HCT116 (cell line): ENCODE results near the gene ZFP1. TPM values are rescaled to one million over a fixed set of nuclear protein-coding genes. Genes with fewer than 3 reads are reported as not detected.

Source experiments
- ATAC-seq: fragments of 200-7000 bp; cut with Tn5 transposase; 2 replicates; pipeline ENCODE4 v1.9.1; 2020; ENCODE audit warnings: mild to moderate bottlenecking, moderate library complexity
- BruUV-seq: library from RNA; stranded (reverse); fragments of 400-500 nt; replicated peaks from 2 replicates; lab custom pipeline; 2021; lab: Mats Ljungman, UMichigan
- CTCF ChIA-PET: fragments of 300-600 bp; sonication (Branson Sonifier 250); formaldehyde crosslinking; loops from one replicate; lab custom pipeline; 2021; ENCODE audit warnings: antibody characterized with exemption; lab: Charles Lee
- POLR2A ChIA-PET: fragments of 300-600, 350-600 bp; sonication (Branson Sonifier 250); formaldehyde crosslinking; loops from one replicate; lab custom pipeline; 2021; ENCODE audit warnings: antibody characterized with exemption; lab: Charles Lee
- RAD21 ChIA-PET, 2 experiments: fragments of 300-600 bp; sonication (Branson Sonifier 250); formaldehyde crosslinking; loops; one replicate each; lab custom pipeline; 2023; ENCODE audit warnings: low total read pairs in 2 of 2; ENCODE audit not compliant: uncharacterized antibody in 2 of 2, unreplicated experiment in 2 of 2, low non-redundant PET in 1 of 2; lab: Charles Lee
- DNase-seq: peaks from one replicate; pipeline ENCODE4 v3.0.0-alpha.2; 2010; ENCODE audit warnings: low read depth, low spot score
- H2AFZ ChIP-seq: fragments of 200-600 bp; shearing (Covaris generic), sonication (generic); 2 replicates; pipeline ENCODE4 v1.6.1; 2017; ENCODE audit warnings: low read depth, mixed run types, mixed read lengths, antibody characterized with exemption, low read length; ENCODE audit not compliant: poor library complexity, severe bottlenecking
- H3K27ac ChIP-seq: 2 replicates; pipeline ENCODE4 v1.5.1; 2012; ENCODE audit warnings: low read depth, low read length
- H3K27me3 ChIP-seq: fragments of 200-600 bp; sonication (generic); 2 replicates; pipeline ENCODE4 v1.6.1; 2016; ENCODE audit warnings: mixed run types, low read length, mixed read lengths; ENCODE audit not compliant: insufficient read depth
- H3K36me3 ChIP-seq, 2 experiments: fragments of 200-500 bp in 1 of 2; fragments of 200-600 bp in 1 of 2; sonication (Bioruptor generic) in 1 of 2; sonication (generic) in 1 of 2; 2 replicates each; pipeline versions ENCODE4 v1.5.1 to v1.6.1; 2014 to 2016; ENCODE audit warnings: low read length in 2 of 2, inconsistent platforms in 1 of 2, mixed read lengths in 1 of 2, mixed run types in 1 of 2; ENCODE audit not compliant: insufficient read depth in 2 of 2, control insufficient read depth in 1 of 2
- H3K4me1 ChIP-seq, 2 experiments: fragments of 200-600 bp in 1 of 2; sonication (generic) in 1 of 2; 2 replicates each; pipeline versions ENCODE4 v1.5.1 to v1.6.1; 2012 to 2017; ENCODE audit warnings: low read length in 2 of 2, inconsistent platforms in 1 of 2, mild to moderate bottlenecking in 1 of 2, mixed read lengths in 1 of 2, mixed run types in 1 of 2, moderate library complexity in 1 of 2; ENCODE audit not compliant: insufficient read depth in 2 of 2, control insufficient read depth in 1 of 2
- H3K4me2 ChIP-seq: fragments of 200-600 bp; sonication (generic); 2 replicates; pipeline ENCODE4 v1.6.1; 2017; ENCODE audit warnings: mixed run types, low read length, mixed read lengths
- H3K4me3 ChIP-seq, 2 experiments: fragments of 200-600 bp in 1 of 2; sonication (generic) in 1 of 2; replicated peaks in 1 of 2; 2 replicates each; pipeline ENCODE4 v1.5.1; 2011 to 2016; ENCODE audit warnings: low read length in 2 of 2, control low read depth in 1 of 2, low read depth in 1 of 2, mild to moderate bottlenecking in 1 of 2, mixed read lengths in 1 of 2, mixed run types in 1 of 2
- H3K79me2 ChIP-seq: fragments of 200-600 bp; sonication (generic); 2 replicates; pipeline ENCODE4 v1.6.1; 2017; ENCODE audit warnings: mild to moderate bottlenecking, mixed run types, low read length, moderate library complexity, mixed read lengths; ENCODE audit not compliant: insufficient read depth
- H3K9ac ChIP-seq: fragments of 200-600 bp; sonication (generic); 2 replicates; pipeline ENCODE4 v1.6.1; 2016; ENCODE audit warnings: low read length, mixed read lengths
- H3K9me2 ChIP-seq: fragments of 200-600 bp; sonication (generic), shearing (Covaris generic); 2 replicates; pipeline ENCODE4 v1.6.1; 2017; ENCODE audit warnings: mixed run types, mild to moderate bottlenecking, moderate library complexity; ENCODE audit not compliant: insufficient read depth
- H3K9me3 ChIP-seq, 2 experiments: fragments of 200-500 bp in 1 of 2; fragments of 200-600 bp in 1 of 2; sonication (Bioruptor generic) in 1 of 2; sonication (generic) in 1 of 2; 2 replicates each; pipeline ENCODE4 v1.6.1; 2014 to 2017; ENCODE audit warnings: low read length in 2 of 2, mixed read lengths in 2 of 2, inconsistent platforms in 1 of 2, low read depth in 1 of 2, mild to moderate bottlenecking in 1 of 2, mixed run types in 1 of 2, moderate library complexity in 1 of 2; ENCODE audit not compliant: control insufficient read depth in 1 of 2, insufficient read depth in 1 of 2
- H4K20me1 ChIP-seq: fragments of 200-600 bp; sonication (generic), shearing (Covaris generic); 2 replicates; pipeline ENCODE4 v1.6.1; 2017; ENCODE audit warnings: mixed run types, mild to moderate bottlenecking, moderate library complexity; ENCODE audit not compliant: insufficient read depth
- CBX3 ChIP-seq: IDR thresholded peaks from 2 replicates; pipeline ENCODE4 v1.6.1; 2012; ENCODE audit warnings: low read depth
- CEBPB ChIP-seq: IDR thresholded peaks from 2 replicates; pipeline ENCODE4 v1.6.1; 2012; ENCODE audit warnings: low read depth
- EGR1 ChIP-seq: IDR thresholded peaks from 2 replicates; pipeline ENCODE4 v1.6.1; 2012; ENCODE audit warnings: low read depth
- ELF1 ChIP-seq: IDR thresholded peaks from 2 replicates; pipeline ENCODE4 v1.6.1; 2012; ENCODE audit warnings: low read depth, borderline replicate concordance
- EZH2phosphoT487 ChIP-seq: fragments of 200-600 bp; IDR thresholded peaks from 2 replicates; pipeline ENCODE4 v1.6.1; 2018; ENCODE audit warnings: antibody characterized with exemption, borderline replicate concordance
- JUND ChIP-seq: IDR thresholded peaks from 2 replicates; pipeline ENCODE4 v1.6.1; 2012
- POLR2AphosphoS5 ChIP-seq: IDR thresholded peaks from 2 replicates; pipeline ENCODE4 v1.6.1; 2011; ENCODE audit warnings: mild to moderate bottlenecking, low read depth, low read length, moderate library complexity
- RAD21 ChIP-seq: IDR thresholded peaks from 2 replicates; pipeline ENCODE4 v1.6.1; 2012; ENCODE audit warnings: low read depth, mild to moderate bottlenecking
- SIN3A ChIP-seq: IDR thresholded peaks from 2 replicates; pipeline ENCODE4 v1.6.1; 2012; ENCODE audit warnings: low read depth
- TCF7L2 ChIP-seq: IDR thresholded peaks from 2 replicates; pipeline ENCODE4 v1.7.0; 2011; ENCODE audit warnings: borderline replicate concordance, inconsistent platforms; ENCODE audit not compliant: insufficient read depth, insufficient read length; ENCODE audit errors: extremely low read depth
- YY1 ChIP-seq: IDR thresholded peaks from 2 replicates; pipeline ENCODE4 v1.6.1; 2011; ENCODE audit warnings: low read length, low read depth, moderate library complexity, mild to moderate bottlenecking; ENCODE audit not compliant: insufficient replicate concordance; ENCODE audit errors: extremely low read depth
- ZBTB33 ChIP-seq: IDR thresholded peaks from 2 replicates; pipeline ENCODE4 v1.6.1; 2011; ENCODE audit warnings: mild to moderate bottlenecking, low read length, moderate library complexity; ENCODE audit not compliant: insufficient replicate concordance; ENCODE audit errors: extremely low read depth
- intact Hi-C: fragments of 100-400 bp; cut with micrococcal nuclease; formaldehyde crosslinking; loops from 2 replicates; pipeline ENCODE4 v1.10.0; 2022
- total RNA-seq: library from RNA; stranded (reverse); gene quantifications from one replicate; pipeline ENCODE4 v1.2.1, GENCODE V29; 2021; ENCODE audit not compliant: unreplicated experiment
- TF ChIP-seq, protein P1 (sequence below): IDR thresholded peaks from 2 replicates; pipeline ENCODE4 v1.6.1; 2012; ENCODE audit warnings: low read depth

The ZFP1 gene
- total RNA-seq, 1 experiment from 2014 or later, result 12.8 TPM

- peak; percentile 33 for ATAC-seq
- intact Hi-C loops, result loop anchor here (10.0 kb wide), 1 partner anchor 302 kb away; no protein-coding TSS in a partner anchor
These were observed 31.4 kb upstream of the ZFP1 start for GRCh38 chr16:75116911-75117245.

More at GRCh38 chr16:75116911-75117245, 31.4 kb upstream of the ZFP1 start:
- Histone ChIP-seq H3K4me1 (peaks cover 9 to 14% of the 10 kb centered on the region in 2 experiments; a peak in 3 of 4 replicates), H4K20me1 (no peaks in the 10 kb centered on the region), H3K9ac (peak overlapping the region; percentile 63; the same call in 1 of the 2 replicates), H3K9me3 (peaks cover 0 to 6% of the 10 kb centered on the region in 2 experiments; a peak in 2 of 4 replicates), H3K9me2 (no peaks in the 10 kb centered on the region), H3K4me3 (peak overlapping the region in 1 of 2 experiments; percentile 73; a peak in 2 of 4 replicates), H2AFZ (peak overlapping the region; percentile 95), H3K27ac (0 out of 2 replicates have a peak overlapping the region, but pooled peaks have one; percentile 46), H3K79me2 (no peaks in the 10 kb centered on the region), H3K4me2 (peak overlapping the region; percentile 99), H3K36me3 (no peaks in the 10 kb centered on the region), H3K27me3 (no peaks in the 10 kb centered on the region)
- POLR2A ChIA-PET, result interaction anchor here (0.9 to 1.5 kb wide), 4 partner anchors 12 to 132 kb away, joined by 3 to 4 read pairs (median 4); partner anchors contain the start of gene WDR59
- TF ChIP-seq TCF7L2 (no peak), JUND (no peak), SIN3A (no peak), CBX3 (no peak), RAD21 (no peak), ZBTB33 (no peak), EGR1 (no peak), ELF1 (no peak), CEBPB (no peak), YY1 (no peak), EZH2phosphoT487 (no peak), POLR2AphosphoS5 (no peak)
- TF ChIP-seq, protein P1, sequence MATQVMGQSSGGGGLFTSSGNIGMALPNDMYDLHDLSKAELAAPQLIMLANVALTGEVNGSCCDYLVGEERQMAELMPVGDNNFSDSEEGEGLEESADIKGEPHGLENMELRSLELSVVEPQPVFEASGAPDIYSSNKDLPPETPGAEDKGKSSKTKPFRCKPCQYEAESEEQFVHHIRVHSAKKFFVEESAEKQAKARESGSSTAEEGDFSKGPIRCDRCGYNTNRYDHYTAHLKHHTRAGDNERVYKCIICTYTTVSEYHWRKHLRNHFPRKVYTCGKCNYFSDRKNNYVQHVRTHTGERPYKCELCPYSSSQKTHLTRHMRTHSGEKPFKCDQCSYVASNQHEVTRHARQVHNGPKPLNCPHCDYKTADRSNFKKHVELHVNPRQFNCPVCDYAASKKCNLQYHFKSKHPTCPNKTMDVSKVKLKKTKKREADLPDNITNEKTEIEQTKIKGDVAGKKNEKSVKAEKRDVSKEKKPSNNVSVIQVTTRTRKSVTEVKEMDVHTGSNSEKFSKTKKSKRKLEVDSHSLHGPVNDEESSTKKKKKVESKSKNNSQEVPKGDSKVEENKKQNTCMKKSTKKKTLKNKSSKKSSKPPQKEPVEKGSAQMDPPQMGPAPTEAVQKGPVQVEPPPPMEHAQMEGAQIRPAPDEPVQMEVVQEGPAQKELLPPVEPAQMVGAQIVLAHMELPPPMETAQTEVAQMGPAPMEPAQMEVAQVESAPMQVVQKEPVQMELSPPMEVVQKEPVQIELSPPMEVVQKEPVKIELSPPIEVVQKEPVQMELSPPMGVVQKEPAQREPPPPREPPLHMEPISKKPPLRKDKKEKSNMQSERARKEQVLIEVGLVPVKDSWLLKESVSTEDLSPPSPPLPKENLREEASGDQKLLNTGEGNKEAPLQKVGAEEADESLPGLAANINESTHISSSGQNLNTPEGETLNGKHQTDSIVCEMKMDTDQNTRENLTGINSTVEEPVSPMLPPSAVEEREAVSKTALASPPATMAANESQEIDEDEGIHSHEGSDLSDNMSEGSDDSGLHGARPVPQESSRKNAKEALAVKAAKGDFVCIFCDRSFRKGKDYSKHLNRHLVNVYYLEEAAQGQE, result no peak
- DNase-seq, result no peak
- CTCF ChIA-PET, result interaction anchor here (2.0 kb wide), 1 partner anchor 119 kb away, joined by 8 read pairs; the partner anchor contains the start of gene ZNRF1
- RAD21 ChIA-PET, result interaction anchor here in 1 of 2 experiments (1.0 kb wide), 1 partner anchor 119 kb away, joined by 3 read pairs; the partner anchor contains the start of gene ZNRF1
- BruUV-seq, result no TSS peak
